Upper lobe of left lung (tissue), 6 donors: Measurements from ENCODE around the gene DERA. TPM values are rescaled to one million over a fixed set of nuclear protein-coding genes. Genes with fewer than 3 reads are reported as not detected.

Source experiments
- ATAC-seq, 2 donors: fragments of 200-7000 bp; cut with Tn5 transposase; one replicate each; pipeline ENCODE4 v1.9.1; 2022; ENCODE audit warnings: mild to moderate bottlenecking in 2 of 2, moderate library complexity in 2 of 2; ENCODE audit not compliant: low FRiP score in 2 of 2
- DNase-seq, 2 donors: peaks; one replicate each; pipeline ENCODE4 v3.0.0-alpha.2; 2019 to 2020
- H3K27ac ChIP-seq, 4 donors: fragments of 200-600 bp; sonication (generic); one replicate each; pipeline ENCODE4 v1.5.1; 2016 to 2019
- H3K27me3 ChIP-seq, 4 donors: fragments of 200-600 bp; sonication (generic); one replicate each; pipeline ENCODE4 v1.5.1; 2017 to 2019
- H3K36me3 ChIP-seq, 4 donors: fragments of 200-600 bp; sonication (generic); one replicate each; pipeline ENCODE4 v1.5.1; 2016 to 2019
- H3K4me1 ChIP-seq, 4 donors: fragments of 200-600 bp; sonication (generic); one replicate each; pipeline ENCODE4 v1.5.1; 2018 to 2019
- H3K4me3 ChIP-seq, 4 donors: fragments of 200-600 bp; sonication (generic); one replicate each; pipeline ENCODE4 v1.5.1; 2017 to 2019; ENCODE audit warnings: mild to moderate bottlenecking in 2 of 4, moderate library complexity in 1 of 4
- H3K9me3 ChIP-seq, 4 donors: fragments of 200-600 bp; sonication (generic); one replicate each; pipeline ENCODE4 v1.5.1; 2018 to 2019
- EP300 ChIP-seq, 4 donors: sonication (generic); formaldehyde crosslinking; IDR thresholded peaks; one replicate each; pipeline ENCODE4 v1.5.1; 2017; ENCODE audit warnings: antibody characterized with exemption in 4 of 4, control low read depth in 2 of 4
- POLR2A ChIP-seq, 4 donors: fragments of 450-650 bp; IDR thresholded peaks; one replicate each; pipeline ENCODE4 v1.5.1; 2016 to 2017; ENCODE audit warnings: antibody characterized with exemption in 4 of 4, mild to moderate bottlenecking in 2 of 4
- POLR2AphosphoS5 ChIP-seq, 2 donors: sonication (generic); formaldehyde crosslinking; IDR thresholded peaks; one replicate each; pipeline ENCODE4 v1.5.1; 2017; ENCODE audit warnings: antibody characterized with exemption in 2 of 2
- WGBS, 2 donors: methylation state at CpG; one replicate each; pipeline ENCODE4 v1.1.5; 2017 to 2018; 5-methylcytosine and 5-hydroxymethylcytosine counted together
- total RNA-seq, 6 donors: library from RNA; depleted of rRNA in 4 of 6; stranded (reverse); fragments of >200 nt in 4 of 6; gene quantifications; one replicate each; pipeline versions ENCODE4 v1.1.0 to v1.2.1, GENCODE V29; 2016 to 2021
- TF ChIP-seq, protein P1 (sequence below), 6 experiments: fragments of 450-650 bp in 4 of 6; fragments of 200-600 bp in 2 of 6; sonication (generic) in 2 of 6; IDR thresholded peaks; one replicate each; pipeline ENCODE4 v1.5.1; 2016 to 2019; ENCODE audit warnings: antibody characterized with exemption in 6 of 6
- donor health status: DM: no; HTN: no; CAD: no; lungs with moderate emphysema.
- donor health status: DM: no; HTN: yes; CAD: no; lungs with severe emphysema.

DERA gene
- total RNA-seq, 6 donors from 2014 or later: 13.6 to 63.8 (median 39.2) TPM

DNA sequence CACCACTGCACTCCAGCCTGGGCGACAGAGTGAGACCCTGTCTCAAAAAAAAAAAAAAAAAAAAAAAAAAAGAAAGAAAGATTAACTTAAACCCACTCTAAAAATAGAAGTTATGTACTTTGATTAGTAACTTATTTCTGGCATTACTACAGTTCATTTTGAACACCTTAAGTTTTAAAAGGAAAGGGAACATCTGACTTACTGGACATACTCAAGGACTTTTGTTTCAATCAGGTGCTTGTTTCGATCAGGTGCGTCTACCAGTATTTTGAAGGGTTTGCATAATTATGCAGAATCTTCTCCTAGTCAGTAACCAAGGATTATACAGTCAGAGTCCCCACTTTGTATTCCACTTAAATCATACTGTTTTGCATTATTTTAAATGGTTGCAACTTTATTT is 105.6 kb downstream of the DERA start:
- Histone ChIP-seq H3K36me3 (peaks cover 0 to 15% (median 0%) of the 10 kb centered on the region in 4 donors), H3K4me1 (peaks cover 1 to 8% (median 5%) of the 10 kb centered on the region in 4 donors), H3K4me3 (no peak overlapping the region), H3K27me3 (no peaks in the 10 kb centered on the region), H3K9me3 (peaks cover 0 to 8% (median 7%) of the 10 kb centered on the region in 4 donors), H3K27ac (no peak overlapping the region)
- WGBS, 2 donors: 75 to 76% methylated on average over 3 of the region's 3 CpGs
- no peak for TF ChIP-seq POLR2AphosphoS5 (IDR thresholded peaks at IDR 0.05)
- TF ChIP-seq EP300 (IDR thresholded peaks at IDR 0.05): peak in 1 of 4 donors; percentile 71
- no peak for DNase-seq
- ATAC-seq: no peak

DNA sequence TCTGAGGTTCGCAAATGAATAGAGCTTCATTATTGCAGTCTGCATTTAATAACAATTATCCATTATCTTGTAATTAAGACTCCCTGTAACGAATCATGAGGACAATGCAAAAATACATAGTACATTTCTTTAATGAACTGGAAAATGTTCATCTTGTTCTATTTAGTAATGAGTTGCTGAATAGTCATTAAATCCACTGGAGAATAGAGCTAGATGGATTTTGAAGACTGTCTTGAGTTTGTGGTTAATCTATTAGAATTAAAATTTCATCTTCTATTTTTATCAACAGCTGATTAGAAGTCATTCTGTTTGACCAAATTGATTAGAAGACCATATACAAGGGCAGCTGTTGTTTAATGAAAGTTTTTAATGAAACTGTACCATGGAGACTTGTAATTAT is 107.2 kb downstream of the DERA start:
- Histone ChIP-seq H3K27me3 (no peaks in the 10 kb centered on the region), H3K4me1 (no peaks in the 10 kb centered on the region), H3K27ac (no peak overlapping the region), H3K9me3 (peaks cover 0 to 8% (median 7%) of the 10 kb centered on the region in 4 donors), H3K4me3 (no peak overlapping the region), H3K36me3 (peaks cover 0 to 24% (median 0%) of the 10 kb centered on the region in 4 donors)
- ATAC-seq (no peak), DNase-seq (no peak)
- WGBS, 2 donors: 96 to 97% methylated on average over 2 of the region's 2 CpGs
- no peak for TF ChIP-seq POLR2AphosphoS5 (IDR thresholded peaks at IDR 0.05)
- TF ChIP-seq EP300 (IDR thresholded peaks at IDR 0.05): no peak
- no peak for TF ChIP-seq POLR2A (IDR thresholded peaks at IDR 0.05)
- TF ChIP-seq, protein P1, sequence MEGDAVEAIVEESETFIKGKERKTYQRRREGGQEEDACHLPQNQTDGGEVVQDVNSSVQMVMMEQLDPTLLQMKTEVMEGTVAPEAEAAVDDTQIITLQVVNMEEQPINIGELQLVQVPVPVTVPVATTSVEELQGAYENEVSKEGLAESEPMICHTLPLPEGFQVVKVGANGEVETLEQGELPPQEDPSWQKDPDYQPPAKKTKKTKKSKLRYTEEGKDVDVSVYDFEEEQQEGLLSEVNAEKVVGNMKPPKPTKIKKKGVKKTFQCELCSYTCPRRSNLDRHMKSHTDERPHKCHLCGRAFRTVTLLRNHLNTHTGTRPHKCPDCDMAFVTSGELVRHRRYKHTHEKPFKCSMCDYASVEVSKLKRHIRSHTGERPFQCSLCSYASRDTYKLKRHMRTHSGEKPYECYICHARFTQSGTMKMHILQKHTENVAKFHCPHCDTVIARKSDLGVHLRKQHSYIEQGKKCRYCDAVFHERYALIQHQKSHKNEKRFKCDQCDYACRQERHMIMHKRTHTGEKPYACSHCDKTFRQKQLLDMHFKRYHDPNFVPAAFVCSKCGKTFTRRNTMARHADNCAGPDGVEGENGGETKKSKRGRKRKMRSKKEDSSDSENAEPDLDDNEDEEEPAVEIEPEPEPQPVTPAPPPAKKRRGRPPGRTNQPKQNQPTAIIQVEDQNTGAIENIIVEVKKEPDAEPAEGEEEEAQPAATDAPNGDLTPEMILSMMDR (IDR thresholded peaks at IDR 0.05): no peak

DNA sequence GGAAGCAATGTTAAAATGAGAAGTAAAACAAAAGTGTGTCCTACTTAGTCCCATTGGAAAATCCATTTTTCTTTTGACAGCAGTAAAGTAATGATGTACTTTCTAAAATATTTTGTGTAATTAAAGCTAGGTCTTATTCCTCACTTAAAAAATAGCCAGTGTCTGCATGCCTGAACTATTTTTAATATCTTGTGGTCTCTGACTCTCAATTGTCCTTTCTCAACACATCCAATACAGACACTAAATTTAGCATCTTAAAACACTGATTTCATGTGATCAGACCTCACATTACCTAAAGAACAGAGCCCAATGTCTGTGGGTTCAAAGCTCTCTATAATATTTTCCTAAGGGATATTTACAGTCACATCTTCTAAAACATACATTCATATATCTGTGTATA is 108.0 kb downstream of the DERA start:
- no peak for DNase-seq

GRCh38 chr12:16020031-16020430 is 108.9 kb downstream of the DERA start:
- Histone ChIP-seq H3K36me3 (peaks cover 0 to 16% (median 0%) of the 10 kb centered on the region in 4 donors), H3K27ac (no peak overlapping the region), H3K27me3 (no peaks in the 10 kb centered on the region), H3K4me3 (no peak overlapping the region), H3K4me1 (no peaks in the 10 kb centered on the region), H3K9me3 (no peaks in the 10 kb centered on the region)
- TF ChIP-seq POLR2AphosphoS5 (IDR thresholded peaks at IDR 0.05): no peak
- no peak for TF ChIP-seq EP300 (IDR thresholded peaks at IDR 0.05)
- TF ChIP-seq, protein P1 (IDR thresholded peaks at IDR 0.05): no peak
- TF ChIP-seq POLR2A (IDR thresholded peaks at IDR 0.05): no peak
- WGBS, 2 donors: 70 to 85% methylated on average over 2 of the region's 2 CpGs
- ATAC-seq: no peak
- no peak for DNase-seq

More for the DNA sequence above, 108.0 kb downstream of the DERA start:
- no peaks in the 10 kb centered on the region for H3K27me3 ChIP-seq
- peaks cover 0 to 24% (median 0%) of the 10 kb centered on the region in 4 donors for H3K36me3 ChIP-seq
- ATAC-seq: no peak
- TF ChIP-seq POLR2A (IDR thresholded peaks at IDR 0.05): no peak
- TF ChIP-seq, protein P1 (IDR thresholded peaks at IDR 0.05): no peak
- no peak for TF ChIP-seq EP300 (IDR thresholded peaks at IDR 0.05)
- TF ChIP-seq POLR2AphosphoS5 (IDR thresholded peaks at IDR 0.05): no peak
- H3K4me1 ChIP-seq: no peaks in the 10 kb centered on the region
- H3K4me3 ChIP-seq: no peak overlapping the region
- no peak overlapping the region for H3K27ac ChIP-seq
- H3K9me3 ChIP-seq: peaks cover 0 to 8% (median 6%) of the 10 kb centered on the region in 4 donors

GRCh38 chr12:16021026-16021425 is 109.9 kb downstream of the DERA start:
- Histone ChIP-seq H3K27ac (no peak overlapping the region), H3K4me3 (no peak overlapping the region), H3K27me3 (no peaks in the 10 kb centered on the region), H3K36me3 (peaks cover 0 to 14% (median 0%) of the 10 kb centered on the region in 4 donors), H3K9me3 (no peaks in the 10 kb centered on the region), H3K4me1 (no peaks in the 10 kb centered on the region)
- no peak for TF ChIP-seq POLR2A (IDR thresholded peaks at IDR 0.05)
- DNase-seq: no peak
- no peak for ATAC-seq
- 94 to 100% methylated on average over 1 of the region's 1 CpG for WGBS, 2 donors

DNA sequence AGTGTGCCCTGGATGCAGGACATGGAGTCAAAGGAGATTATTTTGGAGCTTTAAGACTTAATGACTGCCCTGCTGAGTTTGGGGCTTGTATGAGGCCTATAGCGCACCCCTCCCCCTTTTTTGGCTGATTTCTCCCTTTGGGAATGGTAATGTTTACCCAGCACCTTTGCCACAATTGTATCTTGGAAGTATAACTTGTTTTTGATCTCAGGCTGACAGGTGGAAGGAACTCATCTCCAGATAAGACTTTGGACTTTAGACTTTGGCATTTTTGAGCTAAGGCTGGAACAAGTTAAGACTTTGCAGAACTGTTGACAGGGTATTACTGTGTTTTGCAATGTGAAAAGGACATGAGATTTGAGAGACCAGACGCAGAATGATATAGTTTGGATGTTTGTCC is 110.5 kb downstream of the DERA start:
- Histone ChIP-seq H3K27ac (no peak overlapping the region), H3K4me3 (no peak overlapping the region), H3K36me3 (peaks cover 0 to 14% (median 0%) of the 10 kb centered on the region in 4 donors), H3K4me1 (peaks cover 0 to under 1% (median 0%) of the 10 kb centered on the region in 4 donors), H3K9me3 (no peaks in the 10 kb centered on the region), H3K27me3 (no peaks in the 10 kb centered on the region)
- WGBS, 2 donors: 94 to 96% methylated on average over 2 of the region's 2 CpGs
- no peak for DNase-seq
- ATAC-seq: no peak
- TF ChIP-seq POLR2A (IDR thresholded peaks at IDR 0.05) (no peak), POLR2AphosphoS5 (IDR thresholded peaks at IDR 0.05) (no peak), EP300 (IDR thresholded peaks at IDR 0.05) (no peak)
- TF ChIP-seq, protein P1 (IDR thresholded peaks at IDR 0.05): no peak
